ENCODE data around the gene TMEM97.
A peak's percentile ranks its signal among the peaks of the same experiment; 100 is the strongest.

TMEM97 gene

DNA sequence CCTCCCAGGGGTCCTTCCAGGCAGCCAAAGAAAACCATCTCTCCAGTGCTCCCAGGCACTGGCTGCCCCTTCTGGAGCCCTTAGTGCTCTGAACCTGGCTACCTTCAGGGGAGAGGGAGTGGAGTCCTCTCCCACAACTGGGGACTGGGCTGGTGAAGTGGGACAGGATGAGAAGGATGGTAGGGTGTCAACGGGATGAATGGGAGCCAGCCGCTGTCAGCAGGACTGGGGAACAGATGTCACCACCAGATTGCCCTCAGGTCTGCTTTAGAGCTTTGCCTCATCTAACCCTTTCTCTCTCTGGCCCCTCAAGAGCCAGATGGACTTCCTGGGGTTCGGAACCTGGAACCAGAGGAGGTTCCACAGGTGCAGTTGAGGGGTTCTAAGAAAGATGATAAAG lies 46.5 kb downstream of the TMEM97 start:
- DNase-seq (ENCODE audit: low read depth in 2 of 2) = no peak

DNA sequence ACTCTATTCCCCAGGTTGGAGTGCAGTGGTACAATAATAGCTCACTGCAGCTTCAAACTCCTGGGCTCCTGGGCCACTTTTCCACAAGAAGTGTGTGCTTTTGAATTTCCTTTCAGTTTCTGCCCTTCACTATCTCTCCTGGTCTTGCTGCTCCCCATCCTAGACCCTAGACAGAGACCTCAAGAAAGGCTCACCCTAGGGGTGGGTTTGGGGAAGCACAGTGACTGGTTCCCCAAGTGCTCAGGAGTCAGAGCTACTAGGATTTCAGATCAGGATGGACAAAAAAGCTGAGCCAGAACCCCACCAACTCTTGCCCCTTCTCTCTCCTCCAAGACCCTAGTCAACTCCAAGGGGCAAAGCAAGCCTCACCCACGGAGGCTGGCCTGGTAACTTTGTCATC lies 47.6 kb downstream of the TMEM97 start:
- no peak for DNase-seq (ENCODE audit: low read depth in 2 of 2)

DNA sequence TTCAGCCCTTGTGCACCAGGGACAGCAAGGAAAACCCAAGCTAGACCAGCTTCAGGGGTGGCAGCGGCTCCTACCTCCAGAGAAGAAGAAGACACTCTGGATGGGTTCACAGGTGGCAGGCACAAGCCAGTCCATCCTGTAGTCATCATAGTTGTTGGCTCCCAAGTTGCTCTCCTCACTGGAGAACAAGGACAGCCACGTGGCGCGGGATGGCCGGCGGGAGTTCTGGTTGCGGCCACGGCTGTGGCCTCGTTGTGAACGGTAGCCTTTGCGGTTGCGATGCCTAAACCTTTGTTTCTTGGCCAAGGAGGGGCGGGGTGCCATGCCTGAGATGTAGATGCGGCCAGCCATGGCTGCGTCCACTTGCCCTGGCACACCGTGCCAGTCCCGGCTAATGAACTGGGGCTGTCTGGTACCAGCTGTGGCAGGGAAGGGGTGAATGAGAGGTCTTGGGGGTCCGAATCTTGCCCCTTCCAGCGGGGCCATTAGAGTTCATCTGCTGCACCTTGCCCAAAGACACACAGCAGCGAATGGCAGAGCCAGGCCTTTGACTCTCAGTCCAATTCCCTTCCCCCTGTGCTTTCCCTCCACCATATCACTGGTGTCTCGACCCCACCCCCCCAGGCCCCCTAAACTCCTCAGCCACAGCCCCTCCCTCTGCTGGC lies 48.8 kb downstream of the TMEM97 start:
- DNase-seq (ENCODE audit: low read depth in 2 of 2) = no peak

DNA sequence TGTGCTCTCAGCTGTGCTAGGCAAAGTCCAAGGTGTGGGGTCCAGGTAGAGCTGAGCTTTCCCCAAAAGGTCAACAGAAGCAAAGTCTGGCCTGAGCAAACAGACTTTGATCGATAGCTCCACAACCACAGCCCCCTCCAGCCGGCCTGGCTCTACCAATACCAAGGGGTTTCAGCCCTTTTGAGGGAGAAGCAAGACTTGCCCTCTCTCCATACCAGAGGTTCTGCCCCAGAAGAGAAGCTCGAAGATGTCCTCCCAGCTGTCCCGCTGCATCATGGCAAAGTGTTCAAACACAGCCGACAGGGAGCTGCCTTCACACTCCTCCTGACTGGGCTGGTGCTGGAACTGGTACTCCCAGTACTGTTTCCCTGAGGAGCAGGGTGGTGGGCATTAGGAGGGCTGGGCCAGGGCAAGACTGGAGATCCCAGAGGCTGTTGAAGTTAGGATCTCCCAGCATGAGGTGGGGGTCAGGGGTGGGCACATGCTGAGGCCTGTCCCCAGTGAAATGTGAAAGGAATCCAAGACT lies 49.4 kb downstream of the TMEM97 start:
- DNase-seq (ENCODE audit: low read depth in 2 of 2) = no peak

DNA sequence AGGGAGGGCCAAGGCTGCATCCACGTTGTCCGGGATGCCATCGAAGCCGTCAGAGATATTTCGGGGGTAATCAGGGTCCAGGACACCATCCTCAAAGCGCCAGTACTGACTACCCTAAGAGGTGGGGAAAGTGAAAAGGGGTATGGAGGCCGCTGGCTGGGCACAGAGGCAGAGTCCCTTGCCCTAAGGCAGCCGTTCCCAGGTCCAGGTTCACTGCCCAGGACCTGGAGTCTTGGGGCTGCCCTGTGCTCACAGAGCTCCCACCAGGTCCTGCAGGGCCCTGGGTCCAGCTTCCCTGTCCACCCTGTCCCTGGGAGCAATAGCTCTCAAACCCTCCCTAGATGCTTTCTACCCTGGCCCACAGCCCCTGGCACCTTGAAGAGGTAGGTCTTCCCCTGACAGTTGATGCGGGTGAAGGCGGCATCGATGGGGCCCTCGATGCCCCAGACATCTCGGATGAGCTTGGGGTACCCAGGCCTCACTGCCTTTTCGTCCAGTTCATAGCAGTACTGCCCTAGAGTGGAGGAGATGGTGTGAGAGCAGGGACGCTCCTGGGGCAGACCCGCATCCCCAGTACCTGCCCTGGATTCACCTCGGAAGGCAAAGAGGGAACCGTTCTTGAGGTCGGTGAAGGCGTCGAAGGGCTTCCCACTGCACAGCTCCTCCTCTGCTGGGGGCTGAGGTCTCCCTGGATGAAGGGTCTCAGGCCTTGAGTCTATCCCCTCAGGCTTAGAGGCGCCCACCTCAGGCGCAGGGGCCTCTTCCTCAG lies 50.1 kb downstream of the TMEM97 start:
- DNase-seq (ENCODE audit: low read depth in 2 of 2) = no peak

DNA sequence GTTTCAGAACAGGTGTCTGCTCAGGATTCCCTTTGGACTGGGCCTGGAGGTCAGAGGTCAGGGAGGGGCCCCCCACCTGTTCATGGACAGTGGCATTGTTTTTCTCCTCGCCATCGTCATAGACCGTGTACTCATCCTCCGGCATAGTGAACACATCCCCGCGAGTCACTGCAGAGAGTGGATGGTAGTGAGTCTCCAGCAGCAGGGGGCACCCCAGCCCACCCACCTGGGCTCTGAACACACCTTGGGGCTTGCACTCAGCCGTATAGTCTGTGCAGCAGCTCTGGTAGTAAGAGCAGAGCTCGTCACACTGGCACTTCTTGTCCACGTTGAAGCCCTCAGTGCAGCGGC lies 50.7 kb downstream of the TMEM97 start:
- no peak for DNase-seq (ENCODE audit: low read depth in 2 of 2)

DNA sequence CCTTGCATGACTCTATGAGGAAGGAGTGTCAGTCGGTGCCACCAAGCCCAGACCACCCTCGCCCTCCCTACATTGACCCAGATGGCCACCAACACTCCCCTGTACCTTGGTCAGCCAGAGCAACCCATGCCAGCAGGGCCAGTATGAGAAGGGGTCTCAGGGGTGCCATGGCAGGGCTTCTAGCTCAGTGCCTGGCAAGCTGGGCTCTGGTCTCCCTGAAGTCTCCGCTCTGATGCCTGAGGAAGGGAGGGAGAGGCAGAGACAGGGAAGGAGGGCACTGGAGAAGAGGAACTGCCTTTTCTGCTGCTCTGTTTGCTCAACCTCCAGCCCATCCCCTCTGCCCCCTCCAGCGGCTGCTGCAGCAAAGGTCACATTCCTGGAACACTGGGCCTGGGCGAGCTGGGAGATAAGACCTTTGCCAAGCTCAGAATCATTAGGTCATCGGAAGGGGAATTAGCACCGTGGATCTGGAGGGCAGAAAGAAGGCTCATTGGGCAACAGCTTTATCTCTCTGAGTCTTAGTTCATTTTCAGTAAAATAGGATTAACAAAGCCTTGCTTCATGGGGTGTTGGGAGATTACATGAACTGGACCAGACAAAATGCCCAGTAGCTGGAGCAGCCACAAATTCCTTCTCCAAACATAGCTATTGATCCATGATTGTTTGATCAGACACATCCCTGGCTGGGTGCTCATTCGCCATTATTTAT lies 51.2 kb downstream of the TMEM97 start, which contains the start of gene VTN:
Gene VTN (minus strand): TSS at position 273 of the 709 bp plus-strand sequence. CDS start 104 bp downstream, at position 169.
- DNase-seq (ENCODE audit: low read depth in 2 of 2) = no peak

DNA sequence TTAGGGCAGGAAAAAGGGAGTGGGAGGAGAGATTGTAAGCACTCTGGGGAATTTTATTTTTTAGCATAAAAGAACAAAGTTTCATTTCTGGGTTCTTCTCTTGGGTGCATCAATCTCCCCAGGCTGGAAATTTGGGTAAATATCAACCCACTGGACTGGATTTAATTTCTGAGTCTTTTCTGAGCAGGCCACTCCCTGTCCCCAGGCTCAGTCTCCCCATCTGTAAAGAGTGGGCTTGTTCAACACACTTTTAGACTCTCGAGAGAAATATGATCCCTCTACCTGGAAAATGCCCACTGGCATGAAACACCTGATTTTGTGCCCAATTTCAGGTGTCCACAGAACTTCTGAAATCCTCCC lies 51.7 kb downstream of the TMEM97 start:
- no peak for DNase-seq (ENCODE audit: low read depth in 2 of 2)

DNA sequence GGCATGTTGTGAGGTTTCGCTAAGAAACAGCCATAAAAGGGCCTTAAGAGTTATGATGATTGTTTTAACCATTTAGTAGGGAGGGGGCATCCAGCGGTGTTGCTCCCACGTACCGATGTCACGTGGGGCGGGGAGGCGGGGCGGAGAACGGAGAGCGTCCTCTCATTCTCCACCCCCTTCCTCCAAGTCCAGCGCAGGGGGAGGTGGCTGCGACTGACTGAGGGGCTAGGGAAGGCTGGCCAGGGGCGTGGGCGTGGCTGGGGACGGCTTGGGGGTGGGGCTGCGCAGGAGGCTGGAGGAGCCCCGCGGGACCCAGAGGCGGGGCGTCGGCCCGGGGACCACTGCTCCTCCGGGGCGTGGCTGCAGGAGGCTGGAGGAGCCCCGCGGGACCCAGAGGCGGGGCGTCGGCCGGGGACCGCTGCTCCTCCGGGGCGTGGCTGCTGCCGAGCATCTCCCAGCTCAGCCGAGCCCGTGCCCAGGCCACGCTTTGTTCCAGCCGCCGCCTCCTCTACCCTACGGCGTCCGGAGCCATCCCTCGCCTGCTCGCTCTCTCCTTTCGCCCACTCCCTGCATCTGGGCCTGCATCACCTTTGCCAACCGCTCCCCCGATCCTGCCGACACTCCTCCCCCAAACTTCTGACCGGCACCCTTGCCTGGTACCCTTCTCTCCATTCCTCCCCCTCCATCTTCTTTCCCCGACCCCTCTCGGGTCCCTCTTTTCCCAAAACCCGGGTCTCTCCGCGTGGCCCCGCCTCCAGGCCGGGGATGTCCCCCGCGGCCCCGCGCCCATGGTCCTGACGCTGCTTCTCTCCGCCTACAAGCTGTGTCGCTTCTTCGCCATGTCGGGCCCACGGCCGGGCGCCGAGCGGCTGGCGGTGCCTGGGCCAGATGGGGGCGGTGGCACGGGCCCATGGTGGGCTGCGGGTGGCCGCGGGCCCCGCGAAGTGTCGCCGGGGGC lies 52.5 kb downstream of the TMEM97 start, which contains the start of gene SARM1:
Gene SARM1 (plus strand): TSS at position 450 of the 958 bp plus-strand sequence. CDS start 339 bp downstream, at position 789.
- DNase-seq (ENCODE audit: low read depth in 2 of 2) = peak; percentile 84 to 85

DNA sequence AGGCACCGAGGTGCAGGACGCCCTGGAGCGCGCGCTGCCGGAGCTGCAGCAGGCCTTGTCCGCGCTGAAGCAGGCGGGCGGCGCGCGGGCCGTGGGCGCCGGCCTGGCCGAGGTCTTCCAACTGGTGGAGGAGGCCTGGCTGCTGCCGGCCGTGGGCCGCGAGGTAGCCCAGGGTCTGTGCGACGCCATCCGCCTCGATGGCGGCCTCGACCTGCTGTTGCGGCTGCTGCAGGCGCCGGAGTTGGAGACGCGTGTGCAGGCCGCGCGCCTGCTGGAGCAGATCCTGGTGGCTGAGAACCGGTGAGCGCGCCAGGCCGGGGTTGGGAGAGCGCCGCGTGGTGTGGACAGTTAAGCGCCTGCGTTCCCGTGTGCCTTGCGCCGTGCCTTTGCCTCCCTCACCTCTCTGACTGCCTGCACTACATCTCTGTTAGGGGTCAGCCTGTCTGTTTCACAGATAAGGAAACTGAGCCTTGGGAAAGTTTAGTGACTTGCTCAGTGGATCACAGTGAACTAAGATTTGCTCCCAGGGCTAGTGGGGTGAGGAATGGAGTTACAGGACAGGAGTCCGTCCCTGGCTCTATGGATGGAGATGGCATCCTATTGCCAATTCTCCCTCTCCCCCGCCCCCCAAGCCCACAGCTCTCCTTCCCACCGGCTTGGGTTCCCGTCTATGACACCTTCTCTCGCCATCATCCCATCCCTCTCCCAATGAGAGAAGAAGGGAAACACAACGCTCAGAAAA lies 53.4 kb downstream of the TMEM97 start:
- no peak for DNase-seq (ENCODE audit: low read depth in 2 of 2)

DNA sequence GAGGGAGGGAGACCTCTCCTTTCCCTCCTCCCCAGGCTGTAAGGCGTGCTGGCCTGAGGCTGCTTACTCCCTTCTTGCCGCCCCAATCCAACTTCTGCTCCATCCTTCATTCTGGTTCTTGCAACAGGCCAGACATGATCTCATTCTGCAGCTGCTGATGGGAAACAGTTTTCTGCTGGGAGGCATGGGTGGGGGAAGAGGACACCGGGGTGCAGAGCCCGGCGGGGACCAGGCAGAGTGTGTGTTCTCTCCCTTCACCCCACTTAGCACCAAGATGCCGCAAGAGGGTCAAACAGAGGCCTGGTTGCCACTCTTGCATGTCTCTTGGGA lies 53.9 kb downstream of the TMEM97 start:
- no peak for DNase-seq (ENCODE audit: low read depth in 2 of 2)

Measured in fibroblast of skin of left quadriceps (primary cell).